HepG2 (cell line): ENCODE data around the gene ECHS1. TPM values are rescaled to one million over a fixed set of nuclear protein-coding genes. Genes with fewer than 3 reads are reported as not detected.

Source experiments
- ELF3 ChIP-seq: IDR thresholded peaks from 2 replicates; pipeline ENCODE4 v1.6.1; 2016; ENCODE audit warnings: missing genetic modification reagents, missing compliant biosample characterization
- ETV5 ChIP-seq: IDR thresholded peaks from 2 replicates; pipeline ENCODE4 v1.6.1; 2018; ENCODE audit warnings: missing biosample characterization, missing genetic modification reagents, inconsistent platforms, borderline replicate concordance
- FLYWCH1 ChIP-seq: sonication (generic); formaldehyde crosslinking; IDR thresholded peaks from 2 replicates; pipeline ENCODE4 v1.8.1; 2023; ENCODE audit warnings: mild to moderate bottlenecking, missing genetic modification reagents
- HIVEP1 ChIP-seq: sonication (generic); formaldehyde crosslinking; IDR thresholded peaks from 2 replicates; pipeline ENCODE4 v1.4.0; 2020; ENCODE audit warnings: mild to moderate bottlenecking, missing genetic modification reagents
- PLRG1 ChIP-seq: fragments of 450-650 bp; conservative IDR thresholded peaks from 2 replicates; pipeline ENCODE4 v1.6.1; 2016
- POLR2G ChIP-seq: fragments of 200-400 bp; formaldehyde crosslinking; IDR thresholded peaks from 2 replicates; pipeline ENCODE4 v1.6.1; 2018; ENCODE audit warnings: mild to moderate bottlenecking, low read depth, low read length, moderate library complexity
- RERE ChIP-seq: IDR thresholded peaks from 2 replicates; pipeline ENCODE4 v1.6.1; 2016; ENCODE audit warnings: low read depth, missing genetic modification reagents, missing compliant biosample characterization
- SAP130 ChIP-seq: IDR thresholded peaks from 2 replicates; pipeline ENCODE4 v1.6.1; 2016; ENCODE audit warnings: low read depth
- SP4 ChIP-seq: sonication (generic); formaldehyde crosslinking; IDR thresholded peaks from 2 replicates; pipeline ENCODE4 v1.8.1; 2023; ENCODE audit warnings: mild to moderate bottlenecking, missing genetic modification reagents
- TBX2 ChIP-seq: sonication (generic); formaldehyde crosslinking; IDR thresholded peaks from 2 replicates; pipeline ENCODE4 v1.5.0; 2020; ENCODE audit warnings: missing genetic modification reagents, mild to moderate bottlenecking, borderline replicate concordance
- TGIF2 ChIP-seq: IDR thresholded peaks from 2 replicates; pipeline ENCODE4 v1.6.1; 2016; ENCODE audit warnings: control low read depth, missing compliant biosample characterization
- ZFP36L2 ChIP-seq: sonication (generic); formaldehyde crosslinking; IDR thresholded peaks from 2 replicates; pipeline ENCODE4 v1.4.0; 2020; ENCODE audit warnings: missing genetic modification reagents
- ZNF230 ChIP-seq: sonication (generic); formaldehyde crosslinking; IDR thresholded peaks from 2 replicates; pipeline ENCODE4 v1.4.0; 2020; ENCODE audit warnings: mild to moderate bottlenecking, missing genetic modification reagents
- ZNF574 ChIP-seq: sonication (generic); formaldehyde crosslinking; IDR thresholded peaks from 2 replicates; pipeline ENCODE4 v1.4.0; 2020; ENCODE audit warnings: missing genetic modification reagents
- ZNF720 ChIP-seq: sonication (generic); formaldehyde crosslinking; IDR thresholded peaks from 2 replicates; pipeline ENCODE4 v1.4.0; 2020; ENCODE audit warnings: missing genetic modification reagents
- ZNF749 ChIP-seq: sonication (generic); formaldehyde crosslinking; IDR thresholded peaks from 2 replicates; pipeline ENCODE4 v1.8.0; 2022; ENCODE audit warnings: mild to moderate bottlenecking, missing genetic modification reagents, moderate library complexity, borderline replicate concordance
- polyA plus RNA-seq, 8 experiments: library from polyadenylated mRNA; depleted of rRNA in 3 of 8; stranded (reverse) in 7 of 8; unstranded in 1 of 8; fragments of >200 nt; fragmentation: Illumina TruSeq in 4 of 8; extraction: Trizol in 4 of 8; gene quantifications; 2 replicates each; pipeline versions ENCODE4 v1.2.1 to v1.2.3, GENCODE V29; 2011 to 2016; ENCODE audit warnings: low read depth in 4 of 8, missing spikeins in 1 of 8, mixed read lengths in 1 of 8; ENCODE audit not compliant: insufficient read depth in 1 of 8
- total RNA-seq, 5 experiments: library from RNA; depleted of rRNA; stranded (reverse); fragments of >200 nt; fragmentation: Illumina TruSeq; extraction: Trizol; gene quantifications; 2 replicates each; pipeline ENCODE4 v1.2.3, GENCODE V29; 2016; ENCODE audit warnings: low read depth in 1 of 5
- TF ChIP-seq, protein P1 (sequence below): sonication (generic); formaldehyde crosslinking; IDR thresholded peaks from 2 replicates; pipeline ENCODE4 v1.4.0; 2020; ENCODE audit warnings: missing genetic modification reagents, mild to moderate bottlenecking, borderline replicate concordance
- TF ChIP-seq, protein P2 (sequence below): sonication (generic); formaldehyde crosslinking; conservative IDR thresholded peaks from 2 replicates; pipeline ENCODE4 v1.4.0; 2020; ENCODE audit warnings: missing genetic modification reagents

The ECHS1 gene
- total and polyA plus RNA-seq, 2 of the 13 experiments (the other 11 are each of a cell fraction or from before 2014, with no cell fraction given): 32.7 to 195 TPM

DNA sequence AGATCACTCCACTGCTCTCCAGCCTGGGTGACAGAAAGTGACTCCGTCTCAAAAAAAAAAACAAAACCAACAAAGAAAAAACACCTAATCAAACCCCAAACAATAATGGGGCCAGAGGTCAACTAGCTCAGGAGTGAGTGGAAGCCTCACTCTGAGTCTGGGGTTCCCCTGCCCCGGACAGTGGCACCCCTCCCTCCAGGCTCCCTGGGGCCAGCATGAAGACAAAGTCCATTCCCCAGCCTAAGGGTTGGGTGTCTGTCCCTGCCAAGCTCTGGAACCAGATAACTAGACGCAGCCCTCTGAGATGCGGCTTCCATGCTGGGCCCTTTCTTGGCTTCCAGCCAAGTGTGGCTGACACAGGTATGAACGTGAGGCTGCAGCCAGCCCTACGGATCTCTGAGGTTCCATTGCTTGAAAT, 13.6 kb downstream of the ECHS1 start (continued):
- peak; percentile 32; the same call in 1 of the 2 replicates for TF ChIP-seq SAP130
- TF ChIP-seq, protein P1, sequence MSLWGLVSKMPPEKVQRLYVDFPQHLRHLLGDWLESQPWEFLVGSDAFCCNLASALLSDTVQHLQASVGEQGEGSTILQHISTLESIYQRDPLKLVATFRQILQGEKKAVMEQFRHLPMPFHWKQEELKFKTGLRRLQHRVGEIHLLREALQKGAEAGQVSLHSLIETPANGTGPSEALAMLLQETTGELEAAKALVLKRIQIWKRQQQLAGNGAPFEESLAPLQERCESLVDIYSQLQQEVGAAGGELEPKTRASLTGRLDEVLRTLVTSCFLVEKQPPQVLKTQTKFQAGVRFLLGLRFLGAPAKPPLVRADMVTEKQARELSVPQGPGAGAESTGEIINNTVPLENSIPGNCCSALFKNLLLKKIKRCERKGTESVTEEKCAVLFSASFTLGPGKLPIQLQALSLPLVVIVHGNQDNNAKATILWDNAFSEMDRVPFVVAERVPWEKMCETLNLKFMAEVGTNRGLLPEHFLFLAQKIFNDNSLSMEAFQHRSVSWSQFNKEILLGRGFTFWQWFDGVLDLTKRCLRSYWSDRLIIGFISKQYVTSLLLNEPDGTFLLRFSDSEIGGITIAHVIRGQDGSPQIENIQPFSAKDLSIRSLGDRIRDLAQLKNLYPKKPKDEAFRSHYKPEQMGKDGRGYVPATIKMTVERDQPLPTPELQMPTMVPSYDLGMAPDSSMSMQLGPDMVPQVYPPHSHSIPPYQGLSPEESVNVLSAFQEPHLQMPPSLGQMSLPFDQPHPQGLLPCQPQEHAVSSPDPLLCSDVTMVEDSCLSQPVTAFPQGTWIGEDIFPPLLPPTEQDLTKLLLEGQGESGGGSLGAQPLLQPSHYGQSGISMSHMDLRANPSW (CRISPR knock-in tag): no peak; the same call in 1 of the 2 replicates
- TF ChIP-seq RERE (CRISPR knock-in tag): no peak
- no peak; the same call in 1 of the 2 replicates for TF ChIP-seq ETV5 (CRISPR knock-in tag)
- TF ChIP-seq ZNF230: no peak
- peak; percentile 57; the same call in 1 of the 2 replicates for TF ChIP-seq SP4 (CRISPR knock-in tag)
- no peak; the same call in 1 of the 2 replicates for TF ChIP-seq ELF3 (CRISPR knock-in tag)
- TF ChIP-seq ZFP36L2: no peak
- TF ChIP-seq PLRG1: no peak
- no peak for TF ChIP-seq POLR2G
- no peak; the same call in 1 of the 2 replicates for TF ChIP-seq TBX2 (CRISPR knock-in tag)
- no peak for TF ChIP-seq ZNF720 (CRISPR knock-in tag)
- no peak for TF ChIP-seq FLYWCH1
- peak; percentile 39; the same call in 1 of the 2 replicates for TF ChIP-seq ZNF574 (CRISPR knock-in tag)
- TF ChIP-seq TGIF2 (CRISPR knock-in tag): no peak
- TF ChIP-seq ZNF749: no peak
- TF ChIP-seq HIVEP1 (CRISPR knock-in tag): no peak
- TF ChIP-seq, protein P2, sequence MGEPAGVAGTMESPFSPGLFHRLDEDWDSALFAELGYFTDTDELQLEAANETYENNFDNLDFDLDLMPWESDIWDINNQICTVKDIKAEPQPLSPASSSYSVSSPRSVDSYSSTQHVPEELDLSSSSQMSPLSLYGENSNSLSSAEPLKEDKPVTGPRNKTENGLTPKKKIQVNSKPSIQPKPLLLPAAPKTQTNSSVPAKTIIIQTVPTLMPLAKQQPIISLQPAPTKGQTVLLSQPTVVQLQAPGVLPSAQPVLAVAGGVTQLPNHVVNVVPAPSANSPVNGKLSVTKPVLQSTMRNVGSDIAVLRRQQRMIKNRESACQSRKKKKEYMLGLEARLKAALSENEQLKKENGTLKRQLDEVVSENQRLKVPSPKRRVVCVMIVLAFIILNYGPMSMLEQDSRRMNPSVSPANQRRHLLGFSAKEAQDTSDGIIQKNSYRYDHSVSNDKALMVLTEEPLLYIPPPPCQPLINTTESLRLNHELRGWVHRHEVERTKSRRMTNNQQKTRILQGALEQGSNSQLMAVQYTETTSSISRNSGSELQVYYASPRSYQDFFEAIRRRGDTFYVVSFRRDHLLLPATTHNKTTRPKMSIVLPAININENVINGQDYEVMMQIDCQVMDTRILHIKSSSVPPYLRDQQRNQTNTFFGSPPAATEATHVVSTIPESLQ (CRISPR knock-in tag): no peak
